ENCODE data around the gene ANP32D.
A peak's percentile ranks its signal among the peaks of the same experiment; 100 is the strongest.
"Not testable (repeated sequence)": the region's sequence is repeated elsewhere in the genome, so short reads cannot be mapped to it uniquely, and the experiment has no call there.

ANP32D gene

GRCh38 chr12:48472259-48472658 is at the start of gene ANP32D:
TSS of gene ANP32D (plus strand) at chr12:48472559. CDS start at chr12:48472665, 106 bp downstream.
- DNase-seq, result no peak

GRCh38 chr12:48423171-48423570 is 49.2 kb upstream of the ANP32D start:
- DNase-seq, result no peak

- DNase-seq, result no peak
These were observed 47.7 kb upstream of the ANP32D start for GRCh38 chr12:48424644-48425043.

GRCh38 chr12:48434016-48434415 is 38.3 kb upstream of the ANP32D start:
- DNase-seq, result not testable (repeated sequence)

GRCh38 chr12:48441069-48441468 is 31.3 kb upstream of the ANP32D start:
- DNase-seq, result no peak

GRCh38 chr12:48442179-48442847 is 30.0 kb upstream of the ANP32D start:
- DNase-seq, result no peak

- no peak for DNase-seq
These were observed 26.8 kb upstream of the ANP32D start for GRCh38 chr12:48445538-48445937.

- peak in 1 of 3 experiments; percentile 13 for DNase-seq
These were observed 26.1 kb upstream of the ANP32D start for GRCh38 chr12:48446161-48446776.

GRCh38 chr12:48447755-48448154 is 24.6 kb upstream of the ANP32D start:
- DNase-seq, result no peak

GRCh38 chr12:48451372-48451771 is 21.0 kb upstream of the ANP32D start:
- no peak for DNase-seq

- DNase-seq, result not testable (repeated sequence)
These were observed 19.4 kb upstream of the ANP32D start for GRCh38 chr12:48452961-48453360.

- peak in 1 of 3 experiments; percentile 28 for DNase-seq
These were observed 17.7 kb upstream of the ANP32D start for GRCh38 chr12:48454667-48455066.

GRCh38 chr12:48455116-48455515 is 17.2 kb upstream of the ANP32D start:
- DNase-seq, result no peak

GRCh38 chr12:48459259-48459658 is 13.1 kb upstream of the ANP32D start:
- DNase-seq, result no peak

- DNase-seq, result not testable (repeated sequence)
These were observed 3.3 kb upstream of the ANP32D start for GRCh38 chr12:48469027-48469426.

- no peak for DNase-seq
These were observed 702 bp downstream of the ANP32D start for GRCh38 chr12:48473061-48473460.

GRCh38 chr12:48474497-48474896 is 2.1 kb downstream of the ANP32D start:
- DNase-seq, result not testable (repeated sequence)

GRCh38 chr12:48482198-48482597 is 9.8 kb downstream of the ANP32D start, which contains the start of gene C12orf54:
TSS of gene C12orf54 (plus strand) at chr12:48482498. CDS start at chr12:48483297, 799 bp downstream.
- DNase-seq, result no peak

GRCh38 chr12:48482930-48483329 is 10.6 kb downstream of the ANP32D start:
- DNase-seq, result no peak

GRCh38 chr12:48486261-48486660 is 13.9 kb downstream of the ANP32D start:
- no peak for DNase-seq

GRCh38 chr12:48486679-48487078 is 14.3 kb downstream of the ANP32D start:
- DNase-seq, result no peak

GRCh38 chr12:48489012-48489411 is 16.7 kb downstream of the ANP32D start:
- no peak for DNase-seq

GRCh38 chr12:48489456-48489855 is 17.1 kb downstream of the ANP32D start:
- DNase-seq, result not testable (repeated sequence)

- DNase-seq, result not testable (repeated sequence)
These were observed 27.9 kb downstream of the ANP32D start for GRCh38 chr12:48500281-48500680.
